Liver (tissue), 9 donors: ENCODE measurements around the gene NUDT8. TPM values are rescaled to one million over a fixed set of nuclear protein-coding genes. Genes with fewer than 3 reads are reported as not detected.

Experiments used
- DNase-seq: peaks from one replicate; pipeline ENCODE4 v3.0.0-alpha.2; 2017; ENCODE audit warnings: low spot score
- H3K27ac ChIP-seq, 2 donors: one replicate each; pipeline ENCODE4 v1.7.0; 2013; ENCODE audit warnings: inconsistent platforms in 2 of 2, low read length in 2 of 2, control low read depth in 1 of 2, low read depth in 1 of 2, mild to moderate bottlenecking in 1 of 2
- H3K27me3 ChIP-seq, 4 donors: one replicate each; pipeline versions ENCODE4 v1.6.1 to v1.7.0; 2013; ENCODE audit warnings: low read length in 3 of 4, inconsistent platforms in 1 of 4, mild to moderate bottlenecking in 1 of 4, moderate library complexity in 1 of 4; ENCODE audit not compliant: control insufficient read depth in 4 of 4, insufficient read depth in 4 of 4
- H3K36me3 ChIP-seq, 4 donors: one replicate each; pipeline versions ENCODE4 v1.6.1 to v1.7.0; 2013; ENCODE audit warnings: low read length in 3 of 4, mild to moderate bottlenecking in 3 of 4, low read depth in 1 of 4, moderate library complexity in 1 of 4; ENCODE audit not compliant: control insufficient read depth in 4 of 4, insufficient read depth in 3 of 4
- H3K4me1 ChIP-seq, 4 donors: one replicate each; pipeline versions ENCODE4 v1.6.1 to v1.7.0; 2013; ENCODE audit warnings: low read length in 3 of 4, mild to moderate bottlenecking in 3 of 4, moderate library complexity in 1 of 4; ENCODE audit not compliant: control insufficient read depth in 4 of 4, insufficient read depth in 4 of 4
- H3K4me3 ChIP-seq, 3 donors: one replicate each; pipeline versions ENCODE4 v1.6.1 to v1.7.0; 2013; ENCODE audit warnings: low read length in 3 of 3, control low read depth in 1 of 3, low read depth in 1 of 3, mild to moderate bottlenecking in 1 of 3
- H3K9ac ChIP-seq, 2 donors: one replicate each; pipeline ENCODE4 v1.7.0; 2013; ENCODE audit warnings: low read length in 2 of 2, mild to moderate bottlenecking in 2 of 2, moderate library complexity in 2 of 2, control low read depth in 1 of 2, low read depth in 1 of 2
- H3K9me3 ChIP-seq, 4 donors: one replicate each; pipeline versions ENCODE4 v1.6.1 to v1.7.0; 2013; ENCODE audit warnings: low read length in 3 of 4; ENCODE audit not compliant: control insufficient read depth in 4 of 4
- ATF3 ChIP-seq: IDR thresholded peaks from 2 replicates; pipeline ENCODE4 v1.6.1; 2016; ENCODE audit warnings: antibody characterized with exemption
- FOXA1 ChIP-seq: IDR thresholded peaks from 2 replicates; pipeline ENCODE4 v1.6.1; 2016; ENCODE audit warnings: antibody characterized with exemption
- FOXA2 ChIP-seq: IDR thresholded peaks from 2 replicates; pipeline ENCODE4 v1.6.1; 2016; ENCODE audit warnings: antibody characterized with exemption
- GABPA ChIP-seq, 2 donors: IDR thresholded peaks in 1 of 2; conservative IDR thresholded peaks in 1 of 2; 2 replicates each; pipeline ENCODE4 v1.6.1; 2016; ENCODE audit warnings: antibody characterized with exemption in 2 of 2, mild to moderate bottlenecking in 1 of 2, moderate library complexity in 1 of 2
- HNF4A ChIP-seq, 2 donors: conservative IDR thresholded peaks; 2 replicates each; pipeline ENCODE4 v1.6.1; 2016; ENCODE audit warnings: antibody characterized with exemption in 2 of 2, mild to moderate bottlenecking in 2 of 2
- HNF4G ChIP-seq: IDR thresholded peaks from 2 replicates; pipeline ENCODE4 v1.6.1; 2016; ENCODE audit warnings: antibody characterized with exemption
- JUND ChIP-seq, 2 donors: IDR thresholded peaks; 2 replicates each; pipeline ENCODE4 v1.6.1; 2016; ENCODE audit warnings: antibody characterized with exemption in 2 of 2
- MAX ChIP-seq: IDR thresholded peaks from 2 replicates; pipeline ENCODE4 v1.6.1; 2016; ENCODE audit warnings: antibody characterized with exemption
- NR2F2 ChIP-seq: IDR thresholded peaks from 2 replicates; pipeline ENCODE4 v1.6.1; 2016; ENCODE audit warnings: antibody characterized with exemption
- RAD21 ChIP-seq, 2 donors: IDR thresholded peaks; 2 replicates each; pipeline ENCODE4 v1.6.1; 2016; ENCODE audit warnings: antibody characterized with exemption in 2 of 2, mild to moderate bottlenecking in 2 of 2
- RXRA ChIP-seq, 2 donors: IDR thresholded peaks; 2 replicates each; pipeline ENCODE4 v1.6.1; 2017 to 2018; ENCODE audit warnings: antibody characterized with exemption in 2 of 2, mild to moderate bottlenecking in 1 of 2
- SP1 ChIP-seq: IDR thresholded peaks from 2 replicates; pipeline ENCODE4 v1.6.1; 2018; ENCODE audit warnings: antibody characterized with exemption, mild to moderate bottlenecking
- YY1 ChIP-seq: IDR thresholded peaks from 2 replicates; pipeline ENCODE4 v1.6.1; 2016; ENCODE audit warnings: antibody characterized with exemption, mild to moderate bottlenecking
- ZBTB33 ChIP-seq: IDR thresholded peaks from 2 replicates; pipeline ENCODE4 v1.6.1; 2016; ENCODE audit warnings: antibody characterized with exemption
- WGBS: extraction: QIAGEN DNeasy Blood & Tissue Kit; methylation state at CpG from one replicate; pipeline ENCODE4 v1.1.7; 2013; 5-methylcytosine and 5-hydroxymethylcytosine counted together
- polyA plus RNA-seq, 2 donors: library from polyadenylated mRNA; stranded (reverse) in 1 of 2; unstranded in 1 of 2; fragments of 200-250 nt in 1 of 2; fragments of >200 nt in 1 of 2; fragmentation: Nextera tagmentation in 1 of 2; extraction: Ambion mirVana in 1 of 2; gene quantifications; one replicate each; pipeline versions ENCODE4 v1.2.1 to v1.2.3, GENCODE V29; 2013 to 2015
- total RNA-seq, 2 donors: library from RNA; depleted of rRNA; stranded (reverse); fragments of >200 nt; gene quantifications; one replicate each; pipeline ENCODE4 v1.2.3, GENCODE V29; 2014
- TF ChIP-seq, protein P1 (sequence below): fragments of 150-350 bp; IDR thresholded peaks from 2 replicates; pipeline ENCODE4 v1.5.1; 2017; ENCODE audit warnings: improper control_type of control experiment, low read depth, low read length; ENCODE audit not compliant: missing input control
- donor health status: healthy.
- donor health status: healthy.
- donor health status: healthy.
- donor health status: healthy.
- donor health status: healthy.

The NUDT8 gene
- total and polyA plus RNA-seq, 4 donors = 19.5 to 66.9 (median 24.4) TPM

GRCh38 chr11:67611704-67612587 lies 17.8 kb downstream of the NUDT8 start:
- peaks cover 7 to 33% (median 16%) of the 10 kb centered on the region in 4 donors for H3K36me3 ChIP-seq
- no peak overlapping the region for H3K4me3 ChIP-seq
- H3K27ac ChIP-seq = no peak overlapping the region
- TF ChIP-seq NR2F2 (no peak), ATF3 (no peak)
- peaks cover 9 to 34% (median 22%) of the 10 kb centered on the region in 4 donors for H3K4me1 ChIP-seq
- H3K9ac ChIP-seq = no peak overlapping the region
- DNase-seq = no peak
- no peaks in the 10 kb centered on the region for H3K27me3 ChIP-seq
- H3K9me3 ChIP-seq = no peaks in the 10 kb centered on the region
- 94% methylated on average over 37 of the region's 37 CpGs for WGBS

- Histone ChIP-seq H3K27me3 (no peaks in the 10 kb centered on the region), H3K9me3 (no peaks in the 10 kb centered on the region), H3K4me1 (peaks cover 8 to 33% (median 21%) of the 10 kb centered on the region in 4 donors), H3K9ac (no peak overlapping the region), H3K27ac (no peak overlapping the region), H3K4me3 (no peak overlapping the region), H3K36me3 (peaks cover 7 to 33% (median 16%) of the 10 kb centered on the region in 4 donors)
- WGBS = 95% methylated on average over 14 of the region's 14 CpGs
- DNase-seq = no peak
- TF ChIP-seq GABPA (IDR thresholded peaks at IDR 0.05 in 1 of 2, conservative IDR thresholded peaks at IDR 0.05 in 1 of 2) = no peak
- TF ChIP-seq MAX = no peak
- no peak for TF ChIP-seq ATF3
- TF ChIP-seq JUND (IDR thresholded peaks at IDR 0.05) = no peak
- no peak for TF ChIP-seq RXRA (IDR thresholded peaks at IDR 0.05)
- no peak for TF ChIP-seq HNF4G
- no peak for TF ChIP-seq HNF4A (conservative IDR thresholded peaks at IDR 0.05)
- TF ChIP-seq, protein P1, sequence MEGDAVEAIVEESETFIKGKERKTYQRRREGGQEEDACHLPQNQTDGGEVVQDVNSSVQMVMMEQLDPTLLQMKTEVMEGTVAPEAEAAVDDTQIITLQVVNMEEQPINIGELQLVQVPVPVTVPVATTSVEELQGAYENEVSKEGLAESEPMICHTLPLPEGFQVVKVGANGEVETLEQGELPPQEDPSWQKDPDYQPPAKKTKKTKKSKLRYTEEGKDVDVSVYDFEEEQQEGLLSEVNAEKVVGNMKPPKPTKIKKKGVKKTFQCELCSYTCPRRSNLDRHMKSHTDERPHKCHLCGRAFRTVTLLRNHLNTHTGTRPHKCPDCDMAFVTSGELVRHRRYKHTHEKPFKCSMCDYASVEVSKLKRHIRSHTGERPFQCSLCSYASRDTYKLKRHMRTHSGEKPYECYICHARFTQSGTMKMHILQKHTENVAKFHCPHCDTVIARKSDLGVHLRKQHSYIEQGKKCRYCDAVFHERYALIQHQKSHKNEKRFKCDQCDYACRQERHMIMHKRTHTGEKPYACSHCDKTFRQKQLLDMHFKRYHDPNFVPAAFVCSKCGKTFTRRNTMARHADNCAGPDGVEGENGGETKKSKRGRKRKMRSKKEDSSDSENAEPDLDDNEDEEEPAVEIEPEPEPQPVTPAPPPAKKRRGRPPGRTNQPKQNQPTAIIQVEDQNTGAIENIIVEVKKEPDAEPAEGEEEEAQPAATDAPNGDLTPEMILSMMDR = no peak
- TF ChIP-seq SP1 = no peak
- no peak for TF ChIP-seq YY1
- no peak for TF ChIP-seq FOXA2
- TF ChIP-seq FOXA1 = no peak
These were observed 18.6 kb downstream of the NUDT8 start for GRCh38 chr11:67611165-67611564.

GRCh38 chr11:67610302-67610868 lies 19.4 kb downstream of the NUDT8 start:
- peaks cover 10 to 32% (median 20%) of the 10 kb centered on the region in 4 donors for H3K4me1 ChIP-seq
- WGBS = 87% methylated on average over 15 of the region's 15 CpGs
- no peak overlapping the region for H3K9ac ChIP-seq
- peaks cover 7 to 33% (median 16%) of the 10 kb centered on the region in 4 donors for H3K36me3 ChIP-seq
- H3K27me3 ChIP-seq = no peaks in the 10 kb centered on the region
- no peak for DNase-seq
- TF ChIP-seq ZBTB33 (no peak), ATF3 (no peak), RXRA (IDR thresholded peaks at IDR 0.05) (no peak), RAD21 (IDR thresholded peaks at IDR 0.05) (no peak), FOXA1 (no peak)
- TF ChIP-seq, protein P1 = no peak
- H3K27ac ChIP-seq = no peak overlapping the region
- no peak overlapping the region for H3K4me3 ChIP-seq
- no peaks in the 10 kb centered on the region for H3K9me3 ChIP-seq
